Stimulated activated CD4-positive, alpha-beta T cell treated with anti-CD3 and anti-CD28 coated beads, Interleukin-4, amount 100 ng/mL, for 4 hours (primary cell): ENCODE results near the gene PABPN1L.
"Not testable (repeated sequence)": the region's sequence is repeated elsewhere in the genome, so short reads cannot be mapped to it uniquely, and the experiment has no call there.

Experiments used
- DNase-seq, 2 experiments: peaks; one replicate each; pipeline ENCODE4 v3.0.0-alpha.2; 2020

The PABPN1L gene

GRCh38 chr16:88900662-88901052 is 34.2 kb upstream of the PABPN1L start:
- no peak for DNase-seq

GRCh38 chr16:88899901-88900661 is 33.6 kb upstream of the PABPN1L start:
- DNase-seq: no peak

- no peak for DNase-seq
These were observed 31.4 kb upstream of the PABPN1L start for GRCh38 chr16:88897696-88898425.

- DNase-seq: no peak
These were observed 30.0 kb upstream of the PABPN1L start for GRCh38 chr16:88896238-88897070.

GRCh38 chr16:88895335-88895734 is 28.9 kb upstream of the PABPN1L start:
- no peak for DNase-seq

GRCh38 chr16:88894681-88895300 is 28.3 kb upstream of the PABPN1L start:
- no peak for DNase-seq

- DNase-seq: not testable (repeated sequence)
These were observed 27.8 kb upstream of the PABPN1L start for GRCh38 chr16:88894266-88894665.

- DNase-seq: no peak
These were observed 26.9 kb upstream of the PABPN1L start for GRCh38 chr16:88893127-88893968.

- DNase-seq: no peak
These were observed 25.6 kb upstream of the PABPN1L start for GRCh38 chr16:88892065-88892464.

GRCh38 chr16:88891083-88891482 is 24.6 kb upstream of the PABPN1L start:
- no peak for DNase-seq

- DNase-seq: not testable (repeated sequence)
These were observed 23.4 kb upstream of the PABPN1L start for GRCh38 chr16:88889702-88890352.

- DNase-seq: no peak
These were observed 22.3 kb upstream of the PABPN1L start for GRCh38 chr16:88888461-88889387.

- no peak for DNase-seq
These were observed 21.6 kb upstream of the PABPN1L start for GRCh38 chr16:88888057-88888456.

- DNase-seq: no peak
These were observed 20.5 kb upstream of the PABPN1L start for GRCh38 chr16:88886845-88887521.

GRCh38 chr16:88886420-88886844 is 20.0 kb upstream of the PABPN1L start:
- DNase-seq: no peak

GRCh38 chr16:88885693-88886280 is 19.3 kb upstream of the PABPN1L start:
- DNase-seq: no peak

GRCh38 chr16:88884569-88885271 is 18.3 kb upstream of the PABPN1L start:
- no peak for DNase-seq

GRCh38 chr16:88883946-88884345 is 17.5 kb upstream of the PABPN1L start:
- DNase-seq: no peak
